ENCODE results near the gene HKDC1. TPM values are rescaled to one million over a fixed set of nuclear protein-coding genes. Genes with fewer than 3 reads are reported as not detected.

The HKDC1 gene
- total RNA-seq, 4 donors from 2014 or later: 0.27 to 4.0 TPM; not detected in 2

DNA sequence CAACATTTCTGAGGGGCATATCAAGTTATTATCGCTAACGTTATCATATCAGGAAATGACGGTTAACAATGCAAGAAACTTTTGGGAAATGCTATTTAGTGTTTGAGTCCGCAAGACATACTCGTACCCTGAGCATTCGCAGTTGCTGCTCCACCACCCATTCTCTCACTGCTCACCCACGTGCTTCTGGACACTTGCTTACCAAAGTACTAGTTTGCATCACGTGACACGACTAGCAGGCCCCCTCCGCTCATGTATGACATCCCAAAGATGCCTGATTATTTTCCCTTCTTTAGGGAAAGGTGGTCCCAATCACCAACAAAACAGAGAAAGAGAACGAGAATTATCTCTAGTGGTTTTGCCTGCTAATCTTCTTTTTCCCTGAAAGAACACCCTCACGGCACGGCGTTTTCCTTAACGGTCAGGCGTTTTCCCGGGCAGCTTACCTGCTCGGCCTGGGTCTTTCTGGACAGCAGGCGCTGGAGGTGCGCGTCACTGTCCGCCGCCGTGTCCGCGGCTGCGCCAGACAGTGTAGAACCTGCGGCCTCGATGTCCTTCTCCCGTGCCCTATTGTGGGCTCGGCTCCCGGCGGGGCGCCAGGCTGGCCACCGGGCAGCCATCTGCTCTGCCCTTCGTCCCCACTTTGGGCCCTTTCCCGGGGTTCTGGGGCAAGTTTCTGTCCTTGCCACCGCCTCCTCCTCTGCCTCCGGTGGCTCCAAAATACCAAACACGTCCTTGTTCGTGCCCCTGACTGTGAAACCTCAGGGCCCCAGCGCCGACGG, 40.2 kb upstream of the HKDC1 start, which contains the start of gene SUPV3L1:
SUPV3L1 (plus strand) TSS at position 492 of the 782 bp plus-strand sequence; CDS start at position 550, 58 bp downstream.
- H3K27me3 ChIP-seq: no peaks in the 10 kb centered on the region
- intact Hi-C loops (cut with DNase I; ENCODE audit: low total_unique reads): no loop called here
- TF ChIP-seq POLR2A (IDR thresholded peaks at IDR 0.05): peak; percentile 40 to 72
- TF ChIP-seq, protein P1, sequence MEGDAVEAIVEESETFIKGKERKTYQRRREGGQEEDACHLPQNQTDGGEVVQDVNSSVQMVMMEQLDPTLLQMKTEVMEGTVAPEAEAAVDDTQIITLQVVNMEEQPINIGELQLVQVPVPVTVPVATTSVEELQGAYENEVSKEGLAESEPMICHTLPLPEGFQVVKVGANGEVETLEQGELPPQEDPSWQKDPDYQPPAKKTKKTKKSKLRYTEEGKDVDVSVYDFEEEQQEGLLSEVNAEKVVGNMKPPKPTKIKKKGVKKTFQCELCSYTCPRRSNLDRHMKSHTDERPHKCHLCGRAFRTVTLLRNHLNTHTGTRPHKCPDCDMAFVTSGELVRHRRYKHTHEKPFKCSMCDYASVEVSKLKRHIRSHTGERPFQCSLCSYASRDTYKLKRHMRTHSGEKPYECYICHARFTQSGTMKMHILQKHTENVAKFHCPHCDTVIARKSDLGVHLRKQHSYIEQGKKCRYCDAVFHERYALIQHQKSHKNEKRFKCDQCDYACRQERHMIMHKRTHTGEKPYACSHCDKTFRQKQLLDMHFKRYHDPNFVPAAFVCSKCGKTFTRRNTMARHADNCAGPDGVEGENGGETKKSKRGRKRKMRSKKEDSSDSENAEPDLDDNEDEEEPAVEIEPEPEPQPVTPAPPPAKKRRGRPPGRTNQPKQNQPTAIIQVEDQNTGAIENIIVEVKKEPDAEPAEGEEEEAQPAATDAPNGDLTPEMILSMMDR (IDR thresholded peaks at IDR 0.05): peak in 2 of 4 experiments; percentile 4 to 8

DNA sequence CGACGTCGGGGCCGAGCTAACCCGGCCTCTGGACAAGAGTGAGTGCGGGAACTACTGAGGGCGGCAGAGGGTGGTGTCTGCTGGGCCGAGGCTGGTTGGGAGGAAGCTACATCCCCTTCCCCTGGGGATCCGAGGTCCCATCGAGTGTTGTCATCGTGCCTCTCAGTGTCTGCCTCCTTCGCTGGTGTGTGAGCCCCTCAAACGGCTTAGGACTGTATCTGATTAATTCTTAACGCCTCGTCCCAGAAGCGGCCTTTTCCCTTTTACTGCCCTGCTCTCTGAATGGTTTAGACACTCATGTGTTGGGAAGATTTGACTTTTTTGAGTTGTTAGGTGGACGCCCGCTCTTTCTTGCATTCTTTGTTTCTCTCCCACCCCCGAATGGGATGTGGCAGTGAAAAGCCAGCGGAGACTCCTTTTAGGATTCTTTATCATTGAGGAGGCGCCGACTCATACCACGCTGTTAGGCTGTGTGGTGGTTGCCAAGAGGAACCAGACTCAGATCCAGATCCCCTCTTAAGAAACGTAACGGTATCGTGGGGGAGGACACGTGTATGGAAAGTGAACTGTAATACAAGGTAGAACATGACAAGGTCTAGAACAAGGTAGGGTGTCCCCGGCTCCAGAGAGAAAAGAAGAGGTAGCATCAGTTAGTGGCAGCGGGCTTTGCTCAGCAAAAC, 39.5 kb upstream of the HKDC1 start:
- DNase-seq: no peak
- Histone ChIP-seq H3K4me3 (peak overlapping the region; percentile 87 to 98), H3K9me3 (no peaks in the 10 kb centered on the region), H3K27me3 (no peaks in the 10 kb centered on the region), H3K27ac (peak overlapping the region; percentile 82 to 97), H3K4me1 (no peaks in the 10 kb centered on the region), H3K36me3 (no peaks in the 10 kb centered on the region)
- no peak for TF ChIP-seq POLR2A (IDR thresholded peaks at IDR 0.05)
- TF ChIP-seq, protein P1 (IDR thresholded peaks at IDR 0.05): no peak
- intact Hi-C loops (cut with DNase I; ENCODE audit: low total_unique reads): no loop called here

More for the DNA sequence above, 40.2 kb upstream of the HKDC1 start, which contains the start of gene SUPV3L1:
- H3K27ac ChIP-seq: peak within 1 kb of the TSS; percentile 82 to 97
- DNase-seq: peak; percentile 88 to 96
- H3K4me3 ChIP-seq: peak within 1 kb of the TSS; percentile 87 to 98
- H3K9me3 ChIP-seq: no peaks in the 10 kb centered on the region
- no peaks in the 10 kb centered on the region for H3K36me3 ChIP-seq
- no peaks in the 10 kb centered on the region for H3K4me1 ChIP-seq

DNA sequence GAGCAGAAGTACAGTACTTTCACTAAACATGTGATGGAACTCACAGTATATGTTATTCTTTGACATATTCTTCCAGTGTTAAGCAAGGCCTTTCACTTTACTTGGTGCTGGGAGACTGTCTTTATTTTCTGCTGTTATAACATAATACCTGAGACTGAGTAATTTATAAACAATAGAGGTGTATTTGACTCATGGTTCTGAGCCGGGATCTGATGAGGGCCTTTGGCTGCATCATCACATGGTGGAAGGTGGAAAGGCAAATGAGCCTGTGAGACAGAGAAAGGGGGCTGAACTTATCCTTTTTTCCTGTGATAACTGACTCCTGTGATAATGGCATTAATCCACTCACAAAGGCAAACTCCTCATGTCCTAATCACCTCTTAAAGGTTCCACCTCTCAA, 38.7 kb upstream of the HKDC1 start:
- Histone ChIP-seq H3K27ac (no peak overlapping the region), H3K27me3 (no peaks in the 10 kb centered on the region), H3K4me3 (peak overlapping the region in 1 of 2 donors; percentile 87), H3K36me3 (no peaks in the 10 kb centered on the region), H3K9me3 (no peaks in the 10 kb centered on the region), H3K4me1 (no peaks in the 10 kb centered on the region)
- TF ChIP-seq POLR2A (IDR thresholded peaks at IDR 0.05): no peak
- TF ChIP-seq, protein P1 (IDR thresholded peaks at IDR 0.05): no peak
- intact Hi-C loops (cut with DNase I; ENCODE audit: low total_unique reads): no loop called here
- no peak for DNase-seq

DNA sequence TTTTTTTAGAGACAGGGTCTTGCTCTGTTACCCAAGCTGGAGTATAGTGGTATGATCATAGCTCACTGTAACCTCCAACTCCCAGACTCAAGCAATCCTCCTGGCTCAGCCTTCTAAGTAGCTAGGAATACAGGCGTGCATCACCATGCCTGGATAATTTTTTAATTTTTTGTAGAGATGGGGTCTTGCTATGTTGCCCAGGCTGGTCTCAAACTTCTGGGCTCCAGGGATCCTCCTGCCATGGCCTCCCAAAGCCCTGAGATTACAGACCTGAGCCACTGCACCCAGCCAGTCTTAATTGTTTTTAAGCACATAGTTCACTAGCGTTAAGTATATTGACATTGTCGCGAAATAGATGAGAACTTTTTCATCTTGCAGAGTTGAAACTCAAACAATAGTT, 38.1 kb upstream of the HKDC1 start:
- no peak for TF ChIP-seq POLR2A (IDR thresholded peaks at IDR 0.05)
- no peaks in the 10 kb centered on the region for H3K4me1 ChIP-seq
- no peaks in the 10 kb centered on the region for H3K36me3 ChIP-seq
- DNase-seq: no peak
- H3K27me3 ChIP-seq: no peaks in the 10 kb centered on the region
- H3K9me3 ChIP-seq: no peaks in the 10 kb centered on the region
- no peak overlapping the region for H3K27ac ChIP-seq
- intact Hi-C loops (cut with DNase I; ENCODE audit: low total_unique reads): no loop called here
- H3K4me3 ChIP-seq: no peak overlapping the region

DNA sequence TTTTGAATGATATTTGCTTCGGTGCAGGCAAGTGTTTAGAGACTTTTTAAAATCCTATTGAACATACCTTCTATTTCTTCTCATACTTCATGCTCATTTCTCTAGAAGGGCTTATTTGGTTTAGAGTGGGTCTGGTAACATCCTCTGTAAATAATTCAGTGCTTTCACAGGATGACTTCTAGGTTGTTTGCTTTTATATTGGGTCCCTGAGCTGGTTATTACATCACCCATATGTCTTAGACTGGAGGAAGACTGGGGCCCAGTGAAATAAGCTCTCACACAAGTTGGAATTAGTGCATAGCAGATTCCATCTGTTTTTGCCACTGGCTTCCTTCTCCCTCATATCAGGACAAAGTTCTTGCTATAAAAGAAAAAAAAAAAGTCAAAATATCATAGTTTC, 33.6 kb upstream of the HKDC1 start:
- Histone ChIP-seq H3K27ac (no peak overlapping the region), H3K9me3 (no peaks in the 10 kb centered on the region), H3K4me3 (no peak overlapping the region), H3K4me1 (no peaks in the 10 kb centered on the region), H3K36me3 (no peaks in the 10 kb centered on the region), H3K27me3 (no peaks in the 10 kb centered on the region)
- TF ChIP-seq, protein P1 (IDR thresholded peaks at IDR 0.05): no peak
- TF ChIP-seq POLR2A (IDR thresholded peaks at IDR 0.05): no peak
- intact Hi-C loops (cut with DNase I; ENCODE audit: low total_unique reads): no loop called here
- no peak for DNase-seq
